Calu3 (cell line): ENCODE results near the gene ARHGAP42. TPM values are rescaled to one million over a fixed set of nuclear protein-coding genes. Genes with fewer than 3 reads are reported as not detected.

Source experiments
- BruUV-seq: library from RNA; stranded (reverse); fragments of 400-500 nt; replicated peaks from 2 replicates; lab custom pipeline; 2021; lab: Mats Ljungman, UMichigan
- CTCF ChIA-PET: fragments of 300-600 bp; sonication (Branson Sonifier 250); formaldehyde crosslinking; loops from one replicate; lab custom pipeline; 2022; ENCODE audit warnings: antibody characterized with exemption; lab: Charles Lee
- DNase-seq: peaks from one replicate; pipeline ENCODE4 v3.0.0; 2022
- H3K27ac Mint-ChIP-seq: one replicate; pipeline ENCODE4 v1.8.0; 2022; ENCODE audit warnings: mixed read lengths; ENCODE audit not compliant: unreplicated experiment
- H3K27me3 Mint-ChIP-seq: one replicate; pipeline ENCODE4 v1.8.0; 2022; ENCODE audit warnings: mixed read lengths; ENCODE audit not compliant: unreplicated experiment
- H3K36me3 Mint-ChIP-seq: one replicate; pipeline ENCODE4 v1.8.0; 2022; ENCODE audit warnings: mild to moderate bottlenecking, moderate library complexity, mixed read lengths; ENCODE audit not compliant: insufficient read depth, unreplicated experiment
- H3K4me1 Mint-ChIP-seq: one replicate; pipeline ENCODE4 v1.8.0; 2022; ENCODE audit warnings: mild to moderate bottlenecking, low read depth, mixed read lengths; ENCODE audit not compliant: unreplicated experiment
- H3K4me3 Mint-ChIP-seq: one replicate; pipeline ENCODE4 v1.8.0; 2022; ENCODE audit warnings: mild to moderate bottlenecking, low read depth, moderate library complexity, mixed read lengths; ENCODE audit not compliant: unreplicated experiment
- H3K9me3 Mint-ChIP-seq: one replicate; pipeline ENCODE4 v1.8.0; 2022; ENCODE audit warnings: low read depth, mixed read lengths; ENCODE audit not compliant: unreplicated experiment
- CTCF ChIP-seq: fragments of 200-600 bp; IDR thresholded peaks from one replicate; pipeline ENCODE4 v1.8.0; 2022; ENCODE audit warnings: antibody characterized with exemption; ENCODE audit not compliant: unreplicated experiment
- intact Hi-C: fragments of 100-400 bp; cut with micrococcal nuclease; formaldehyde crosslinking; loops from one replicate; pipeline ENCODE4 v1.10.0; 2022; ENCODE audit not compliant: unreplicated experiment
- total RNA-seq: library from RNA; stranded (reverse); gene quantifications from 2 replicates; pipeline ENCODE4 v1.2.3, GENCODE V29; 2022

Gene ARHGAP42
- total RNA-seq, 1 experiment from 2014 or later, result 10.3 TPM

GRCh38 chr11:100949443-100949842, 262.4 kb downstream of the ARHGAP42 start:
- H3K36me3 Mint-ChIP-seq, result no peaks in the 10 kb centered on the region
- H3K4me3 Mint-ChIP-seq, result no peak overlapping the region
- CTCF ChIA-PET, result no interaction called here
- intact Hi-C loops, result no loop called here
- no peaks in the 10 kb centered on the region for H3K4me1 Mint-ChIP-seq
- H3K27me3 Mint-ChIP-seq, result no peaks in the 10 kb centered on the region
- no peaks in the 10 kb centered on the region for H3K9me3 Mint-ChIP-seq
- TF ChIP-seq CTCF, result no peak
- no TSS peak for BruUV-seq
- no peak for DNase-seq
- H3K27ac Mint-ChIP-seq, result no peak overlapping the region

- no peak for DNase-seq
- H3K9me3 Mint-ChIP-seq, result no peaks in the 10 kb centered on the region
- no peak overlapping the region for H3K4me3 Mint-ChIP-seq
- H3K27me3 Mint-ChIP-seq, result no peaks in the 10 kb centered on the region
- intact Hi-C loops, result no loop called here
- no peaks in the 10 kb centered on the region for H3K36me3 Mint-ChIP-seq
- no TSS peak for BruUV-seq
- TF ChIP-seq CTCF, result no peak
- CTCF ChIA-PET, result no interaction called here
- H3K4me1 Mint-ChIP-seq, result no peaks in the 10 kb centered on the region
- no peak overlapping the region for H3K27ac Mint-ChIP-seq
These were observed 268.2 kb downstream of the ARHGAP42 start for GRCh38 chr11:100955318-100955717.

GRCh38 chr11:100956351-100956750, 269.3 kb downstream of the ARHGAP42 start:
- no peaks in the 10 kb centered on the region for H3K9me3 Mint-ChIP-seq
- H3K4me3 Mint-ChIP-seq, result no peak overlapping the region
- H3K27me3 Mint-ChIP-seq, result no peaks in the 10 kb centered on the region
- H3K4me1 Mint-ChIP-seq, result no peaks in the 10 kb centered on the region
- CTCF ChIA-PET, result no interaction called here
- intact Hi-C loops, result no loop called here
- TF ChIP-seq CTCF, result no peak
- no peak for DNase-seq
- no TSS peak for BruUV-seq
- H3K36me3 Mint-ChIP-seq, result no peaks in the 10 kb centered on the region
- no peak overlapping the region for H3K27ac Mint-ChIP-seq

- H3K4me3 Mint-ChIP-seq, result no peak overlapping the region
- CTCF ChIA-PET, result interaction anchor here (0.6 kb wide), 1 partner anchor 1975 kb away, joined by 3 read pairs; no protein-coding TSS in a partner anchor
- no peak overlapping the region for H3K27ac Mint-ChIP-seq
- no TSS peak for BruUV-seq
- no peaks in the 10 kb centered on the region for H3K4me1 Mint-ChIP-seq
- H3K9me3 Mint-ChIP-seq, result no peaks in the 10 kb centered on the region
- intact Hi-C loops, result no loop called here
- DNase-seq, result no peak
- no peak for TF ChIP-seq CTCF
- no peaks in the 10 kb centered on the region for H3K27me3 Mint-ChIP-seq
- H3K36me3 Mint-ChIP-seq, result no peaks in the 10 kb centered on the region
These were observed 270.4 kb downstream of the ARHGAP42 start for GRCh38 chr11:100957499-100957898.
